NCI-H1105 treated with DMSO at 0.1 percent for 48 hours (cell line): ENCODE data around the gene HMG20B.
A peak's percentile ranks its signal among the peaks of the same experiment; 100 is the strongest.

Experiments
- DNase-seq: peaks from one replicate; lab custom pipeline; 2025; lab: John Stamatoyannopoulos, UW

Gene HMG20B

GRCh38 chr19:3537101-3537437 is 35.7 kb upstream of the HMG20B start:
- no peak for DNase-seq

GRCh38 chr19:3537438-3538240 is 35.1 kb upstream of the HMG20B start:
- DNase-seq = no peak

- DNase-seq = no peak
These were observed 34.4 kb upstream of the HMG20B start for GRCh38 chr19:3538258-3538929.

- peak; percentile 8 for DNase-seq
These were observed 33.6 kb upstream of the HMG20B start, which contains the start of gene TEKTIP1 for GRCh38 chr19:3538965-3539755. Gene TEKTIP1 (plus strand): TSS chr19:3539174. CDS start chr19:3539178, 4 bp downstream.

GRCh38 chr19:3539756-3540118 is 33.0 kb upstream of the HMG20B start:
- no peak for DNase-seq

GRCh38 chr19:3543150-3544057 is 29.3 kb upstream of the HMG20B start:
- DNase-seq = no peak

GRCh38 chr19:3544058-3544376 is 28.7 kb upstream of the HMG20B start:
- no peak for DNase-seq

GRCh38 chr19:3544742-3545668 is 27.7 kb upstream of the HMG20B start:
- peak; percentile 21 for DNase-seq

- DNase-seq = no peak
These were observed 27.1 kb upstream of the HMG20B start for GRCh38 chr19:3545669-3546034.

GRCh38 chr19:3546119-3546518 is 26.6 kb upstream of the HMG20B start:
- DNase-seq = no peak

GRCh38 chr19:3547301-3547731 is 25.4 kb upstream of the HMG20B start:
- no peak for DNase-seq

GRCh38 chr19:3547767-3548282 is 24.9 kb upstream of the HMG20B start:
- no peak for DNase-seq

GRCh38 chr19:3548606-3549005 is 24.1 kb upstream of the HMG20B start:
- no peak for DNase-seq

- no peak for DNase-seq
These were observed 22.9 kb upstream of the HMG20B start for GRCh38 chr19:3549816-3550215.

- DNase-seq = no peak
These were observed 21.6 kb upstream of the HMG20B start for GRCh38 chr19:3550947-3551791.

GRCh38 chr19:3551792-3552095 is 21.0 kb upstream of the HMG20B start:
- no peak for DNase-seq

- no peak for DNase-seq
These were observed 18.3 kb upstream of the HMG20B start for GRCh38 chr19:3554254-3555083.

GRCh38 chr19:3555653-3556422 is 16.9 kb upstream of the HMG20B start:
- no peak for DNase-seq
